ENCODE data around the gene PNLIP.

Gene PNLIP

GRCh38 chr10:116587878-116588591 is 42.3 kb downstream of the PNLIP start:
- DNase-seq, result no peak

GRCh38 chr10:116588995-116589394 is 43.3 kb downstream of the PNLIP start:
- no peak for DNase-seq

- no peak for DNase-seq
Observed at GRCh38 chr10:116589926-116590325, 44.2 kb downstream of the PNLIP start.

GRCh38 chr10:116590590-116591444 is 45.1 kb downstream of the PNLIP start, which contains the start of gene PNLIPRP1:
Gene PNLIPRP1, plus strand, starts transcription at chr10:116590959. Its CDS starts 171 bp downstream, at chr10:116591130.
- DNase-seq, result no peak

GRCh38 chr10:116593139-116593740 is 47.5 kb downstream of the PNLIP start:
- no peak for DNase-seq

- no peak for DNase-seq
Observed at GRCh38 chr10:116594525-116595035, 48.8 kb downstream of the PNLIP start.

- DNase-seq, result no peak
Observed at GRCh38 chr10:116596062-116596461, 50.3 kb downstream of the PNLIP start.

GRCh38 chr10:116597543-116597942 is 51.8 kb downstream of the PNLIP start:
- DNase-seq, result no peak

GRCh38 chr10:116598329-116598728 is 52.6 kb downstream of the PNLIP start:
- DNase-seq, result no peak

GRCh38 chr10:116599991-116600390 is 54.3 kb downstream of the PNLIP start:
- no peak for DNase-seq

GRCh38 chr10:116602648-116603400 is 57.1 kb downstream of the PNLIP start:
- no peak for DNase-seq

- DNase-seq, result no peak
Observed at GRCh38 chr10:116606061-116606483, 60.3 kb downstream of the PNLIP start.

GRCh38 chr10:116607336-116607735 is 61.6 kb downstream of the PNLIP start:
- no peak for DNase-seq

GRCh38 chr10:116608686-116609594 is 63.2 kb downstream of the PNLIP start:
- DNase-seq, result no peak

- no peak for DNase-seq
Observed at GRCh38 chr10:116610443-116611152, 64.9 kb downstream of the PNLIP start.

- no peak for DNase-seq
Observed at GRCh38 chr10:116611153-116611545, 65.4 kb downstream of the PNLIP start.

- DNase-seq, result no peak
Observed at GRCh38 chr10:116612107-116612769, 66.5 kb downstream of the PNLIP start.

- DNase-seq, result no peak
Observed at GRCh38 chr10:116613471-116613870, 67.7 kb downstream of the PNLIP start.

GRCh38 chr10:116614796-116615195 is 69.1 kb downstream of the PNLIP start:
- DNase-seq, result no peak

- no peak for DNase-seq
Observed at GRCh38 chr10:116615199-116615776, 69.6 kb downstream of the PNLIP start.
